Mesenchymal stem cell (in vitro differentiated cells and primary cell): ENCODE data around the gene LRRC4B.

Experiments
- DNase-seq: peaks from one replicate; pipeline ENCODE4 v3.0.0-alpha.2; 2013
- H2AFZ ChIP-seq: one replicate; pipeline ENCODE4 v1.6.1; 2013; ENCODE audit warnings: low read depth, mild to moderate bottlenecking, control low read depth, inconsistent platforms, low read length, moderate library complexity
- H2AK5ac ChIP-seq: 2 replicates; pipeline ENCODE4 v1.6.1; 2013; ENCODE audit warnings: low read length, moderate library complexity, mild to moderate bottlenecking, inconsistent platforms; ENCODE audit not compliant: severe bottlenecking
- H2BK120ac ChIP-seq: one replicate; pipeline ENCODE4 v1.6.1; 2013; ENCODE audit warnings: low read depth, mild to moderate bottlenecking, inconsistent platforms, low read length, moderate library complexity
- H2BK12ac ChIP-seq, 2 experiments: one replicate each; pipeline ENCODE4 v1.6.1; 2013; ENCODE audit warnings: inconsistent platforms in 2 of 2, low read length in 2 of 2, mild to moderate bottlenecking in 2 of 2, moderate library complexity in 2 of 2, control low read depth in 1 of 2
- H2BK15ac ChIP-seq: one replicate; pipeline ENCODE4 v1.6.1; 2013; ENCODE audit warnings: mild to moderate bottlenecking, low read depth, inconsistent platforms; ENCODE audit not compliant: poor library complexity, severe bottlenecking
- H2BK5ac ChIP-seq: 2 replicates; pipeline ENCODE4 v1.6.1; 2013; ENCODE audit warnings: low read depth, mild to moderate bottlenecking, low read length, control low read depth, inconsistent platforms; ENCODE audit not compliant: poor library complexity, severe bottlenecking
- H3K14ac ChIP-seq, 2 experiments: one replicate each; pipeline ENCODE4 v1.6.1; 2013; ENCODE audit warnings: inconsistent platforms in 2 of 2, low read length in 2 of 2, control low read depth in 1 of 2, mild to moderate bottlenecking in 1 of 2, moderate library complexity in 1 of 2
- H3K18ac ChIP-seq, 2 experiments: one replicate each; pipeline ENCODE4 v1.6.1; 2013; ENCODE audit warnings: inconsistent platforms in 2 of 2, low read length in 2 of 2, control low read depth in 1 of 2, low read depth in 1 of 2, mild to moderate bottlenecking in 1 of 2
- H3K23ac ChIP-seq, 2 experiments: one replicate each; pipeline ENCODE4 v1.6.1; 2013; ENCODE audit warnings: inconsistent platforms in 2 of 2, low read length in 2 of 2, mild to moderate bottlenecking in 2 of 2, moderate library complexity in 2 of 2, control low read depth in 1 of 2
- H3K27ac ChIP-seq: 2 replicates; pipeline ENCODE4 v1.5.1; 2013; ENCODE audit warnings: mild to moderate bottlenecking, moderate library complexity, low read length, control low read depth, inconsistent platforms; ENCODE audit not compliant: poor library complexity, severe bottlenecking
- H3K27me3 ChIP-seq, 2 experiments: 2 replicates each; pipeline versions ENCODE4 v1.6.1 to v1.7.0; 2013; ENCODE audit warnings: low read length in 2 of 2, mild to moderate bottlenecking in 2 of 2, moderate library complexity in 2 of 2, control low read depth in 1 of 2, inconsistent platforms in 1 of 2; ENCODE audit not compliant: control insufficient read depth in 1 of 2, insufficient read depth in 1 of 2
- H3K36me3 ChIP-seq, 2 experiments: 2 replicates each; pipeline versions ENCODE4 v1.6.1 to v1.7.0; 2013; ENCODE audit warnings: low read length in 2 of 2, control low read depth in 1 of 2, inconsistent platforms in 1 of 2, low read depth in 1 of 2, mild to moderate bottlenecking in 1 of 2; ENCODE audit not compliant: insufficient read depth in 2 of 2, control insufficient read depth in 1 of 2
- H3K4ac ChIP-seq, 2 experiments: one replicate each; pipeline ENCODE4 v1.6.1; 2013; ENCODE audit warnings: inconsistent platforms in 2 of 2, low read length in 2 of 2, mild to moderate bottlenecking in 2 of 2, moderate library complexity in 2 of 2, control low read depth in 1 of 2, low read depth in 1 of 2
- H3K4me1 ChIP-seq: 2 replicates; pipeline ENCODE4 v1.6.1; 2013; ENCODE audit warnings: low read depth, low read length, control low read depth; ENCODE audit not compliant: control insufficient read depth, insufficient read depth
- H3K4me2 ChIP-seq: 2 replicates; pipeline ENCODE4 v1.6.1; 2013; ENCODE audit warnings: low read length, mild to moderate bottlenecking, inconsistent platforms; ENCODE audit not compliant: poor library complexity, severe bottlenecking
- H3K4me3 ChIP-seq, 2 experiments: 2 replicates each; pipeline versions ENCODE4 v1.5.1 to v1.7.0; 2013; ENCODE audit warnings: low read length in 2 of 2, mild to moderate bottlenecking in 2 of 2, control low read depth in 1 of 2, low read depth in 1 of 2; ENCODE audit not compliant: insufficient read depth in 1 of 2
- H3K79me1 ChIP-seq: replicated peaks from 2 replicates; pipeline ENCODE4 v1.6.1; 2013; ENCODE audit warnings: mild to moderate bottlenecking, control low read depth, low read length, inconsistent platforms; ENCODE audit not compliant: poor library complexity, severe bottlenecking
- H3K9ac ChIP-seq: 2 replicates; pipeline ENCODE4 v1.7.0; 2013; ENCODE audit warnings: mild to moderate bottlenecking, low read length, moderate library complexity
- H3K9me3 ChIP-seq: 2 replicates; pipeline ENCODE4 v1.7.0; 2013; ENCODE audit warnings: mild to moderate bottlenecking, low read length; ENCODE audit not compliant: control insufficient read depth
- H4K8ac ChIP-seq: one replicate; pipeline ENCODE4 v1.6.1; 2013; ENCODE audit warnings: inconsistent platforms, mild to moderate bottlenecking, low read length, moderate library complexity
- H4K91ac ChIP-seq: one replicate; pipeline ENCODE4 v1.6.1; 2013; ENCODE audit warnings: mild to moderate bottlenecking, low read length, inconsistent platforms
- WGBS: methylation state at CpG from one replicate; pipeline ENCODE4 v1.1.7; 2013; ENCODE audit warnings: mixed read lengths; 5-methylcytosine and 5-hydroxymethylcytosine counted together

LRRC4B gene

DNA sequence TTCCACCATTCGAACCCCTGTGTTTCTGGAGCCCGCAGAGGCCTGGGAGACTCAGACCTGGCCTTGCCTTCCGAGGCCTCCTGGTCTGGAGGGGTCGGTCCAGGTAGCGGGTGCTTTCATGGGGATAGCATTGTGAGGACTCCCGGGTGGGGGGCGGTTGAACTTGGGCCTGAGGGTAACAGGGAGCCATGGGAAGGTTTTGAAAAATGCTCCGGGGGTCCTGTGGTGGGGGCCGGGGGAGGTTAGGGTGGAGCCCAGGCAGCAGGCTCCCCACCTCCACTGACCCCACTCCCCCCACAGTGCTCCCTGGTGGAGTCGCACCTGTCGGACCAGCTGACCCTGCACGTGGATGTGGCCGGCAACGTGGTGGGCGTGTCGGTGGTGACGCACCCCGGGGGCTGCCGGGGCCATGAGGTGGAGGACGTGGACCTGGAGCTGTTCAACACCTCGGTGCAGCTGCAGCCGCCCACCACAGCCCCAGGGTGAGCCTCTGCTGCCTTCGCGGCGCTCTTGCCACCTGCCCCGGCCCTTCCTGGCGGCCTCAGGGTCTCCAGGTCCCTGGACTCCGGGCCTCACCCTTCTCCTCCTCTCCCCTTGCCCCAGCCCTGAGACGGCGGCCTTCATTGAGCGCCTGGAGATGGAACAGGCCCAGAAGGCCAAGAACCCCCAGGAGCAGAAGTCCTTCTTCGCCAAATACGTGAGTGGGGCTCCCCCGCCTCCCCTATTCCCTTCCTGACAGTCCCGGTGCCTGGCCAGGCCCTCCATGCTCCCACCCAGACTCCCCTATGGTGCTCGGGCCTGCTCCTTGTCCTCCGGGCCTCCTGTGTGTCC is 87.7 kb downstream of the LRRC4B start:
- no peak overlapping the region for H2BK12ac ChIP-seq

DNA sequence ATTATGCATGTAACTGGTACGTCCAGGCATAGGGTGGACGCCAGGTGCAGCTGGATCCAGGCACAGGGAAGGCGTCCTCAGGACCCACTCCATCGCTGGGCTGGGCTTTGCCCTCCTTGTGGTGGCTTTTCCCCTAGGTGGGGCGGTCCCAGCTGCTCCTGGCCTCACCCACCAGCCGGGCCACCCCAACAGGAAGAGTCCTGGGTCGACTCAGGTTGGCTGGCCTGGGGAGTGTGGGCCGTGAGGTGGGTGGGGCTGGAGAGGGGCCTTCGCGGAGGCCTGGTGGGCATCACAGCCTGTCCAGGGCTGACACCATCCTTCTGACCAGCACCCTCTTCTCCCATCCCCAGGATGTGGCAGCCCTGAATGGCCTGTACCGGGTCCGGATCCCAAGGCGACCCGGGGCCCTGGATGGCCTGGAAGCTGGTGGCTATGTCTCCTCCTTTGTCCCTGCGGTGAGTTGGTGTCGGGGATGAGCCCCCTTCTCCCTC is 88.4 kb downstream of the LRRC4B start:
- Histone ChIP-seq H2AK5ac (no peak overlapping the region), H3K36me3 (peaks cover 18 to 63% of the 10 kb centered on the region in 2 experiments), H3K18ac (no peak overlapping the region), H2BK12ac (no peak overlapping the region), H2BK15ac (no peak overlapping the region), H4K91ac (no peak overlapping the region), H2AFZ (no peak overlapping the region), H4K8ac (no peak overlapping the region), H3K4me3 (no peak overlapping the region), H3K4me2 (no peak overlapping the region), H3K4ac (no peak overlapping the region), H3K4me1 (peaks cover 13% of the 10 kb centered on the region), H3K79me1 (peaks cover 47% of the 10 kb centered on the region), H3K27ac (no peak overlapping the region), H3K27me3 (no peaks in the 10 kb centered on the region), H3K9ac (no peak overlapping the region), H3K9me3 (no peaks in the 10 kb centered on the region), H3K14ac (no peak overlapping the region), H2BK120ac (no peak overlapping the region), H2BK5ac (no peak overlapping the region), H3K23ac (no peak overlapping the region)
- DNase-seq = no peak
- WGBS = 97% methylated on average over 13 of the region's 16 CpGs

More for the DNA sequence above, 87.7 kb downstream of the LRRC4B start:
- H3K9ac ChIP-seq = no peak overlapping the region
- H2AFZ ChIP-seq = no peak overlapping the region
- WGBS = 96% methylated on average over 34 of the region's 37 CpGs
- H3K4me2 ChIP-seq = no peak overlapping the region
- no peak overlapping the region for H3K14ac ChIP-seq
- H3K4ac ChIP-seq = no peak overlapping the region
- no peak overlapping the region for H2AK5ac ChIP-seq
- H2BK5ac ChIP-seq = no peak overlapping the region
- no peak overlapping the region for H2BK120ac ChIP-seq
- H3K23ac ChIP-seq = no peak overlapping the region
- H3K4me3 ChIP-seq = no peak overlapping the region
- H4K8ac ChIP-seq = no peak overlapping the region
- H3K18ac ChIP-seq = no peak overlapping the region
- H3K36me3 ChIP-seq = peaks cover 18 to 69% of the 10 kb centered on the region in 2 experiments
- no peak overlapping the region for H4K91ac ChIP-seq
- no peak overlapping the region for H2BK15ac ChIP-seq
- no peak overlapping the region for H3K27ac ChIP-seq
- no peak for DNase-seq
- H3K9me3 ChIP-seq = no peaks in the 10 kb centered on the region
- peaks cover 13% of the 10 kb centered on the region for H3K4me1 ChIP-seq
- H3K27me3 ChIP-seq = no peaks in the 10 kb centered on the region
- H3K79me1 ChIP-seq = peaks cover 47% of the 10 kb centered on the region

- H3K4ac ChIP-seq = no peak overlapping the region
Measured at GRCh38 chr19:50478901-50479715, 89.1 kb downstream of the LRRC4B start.

More at GRCh38 chr19:50478901-50479715, 89.1 kb downstream of the LRRC4B start:
- H3K9ac ChIP-seq = no peak overlapping the region
- 93% methylated on average over 19 of the region's 19 CpGs for WGBS
- no peak overlapping the region for H3K4me2 ChIP-seq
- H3K36me3 ChIP-seq = peaks cover 18 to 59% of the 10 kb centered on the region in 2 experiments
- H3K14ac ChIP-seq = no peak overlapping the region
- H2BK5ac ChIP-seq = no peak overlapping the region
- H2AK5ac ChIP-seq = no peak overlapping the region
- H4K8ac ChIP-seq = no peak overlapping the region
- no peak overlapping the region for H3K4me3 ChIP-seq
- DNase-seq = peak; percentile 27
- H3K27ac ChIP-seq = no peak overlapping the region
- H3K23ac ChIP-seq = no peak overlapping the region
- H4K91ac ChIP-seq = no peak overlapping the region
- no peaks in the 10 kb centered on the region for H3K27me3 ChIP-seq
- H3K9me3 ChIP-seq = no peaks in the 10 kb centered on the region
- no peak overlapping the region for H2AFZ ChIP-seq
- H3K79me1 ChIP-seq = peaks cover 47% of the 10 kb centered on the region
- no peak overlapping the region for H2BK12ac ChIP-seq
- H2BK120ac ChIP-seq = no peak overlapping the region
- H3K4me1 ChIP-seq = peaks cover 13% of the 10 kb centered on the region
- no peak overlapping the region for H2BK15ac ChIP-seq
- H3K18ac ChIP-seq = no peak overlapping the region
